Stimulated activated CD4-positive, alpha-beta T cell treated with anti-CD3 and anti-CD28 coated beads, TNF-alpha, amount 100 ng/mL, for 1 hour (primary cell): ENCODE data around the gene ATG2B.

Source experiments
- DNase-seq, 3 donors: peaks; one replicate each; pipeline ENCODE4 v3.0.0-alpha.2; 2020; ENCODE audit warnings: low read depth in 3 of 3, low spot score in 1 of 3

The ATG2B gene

DNA sequence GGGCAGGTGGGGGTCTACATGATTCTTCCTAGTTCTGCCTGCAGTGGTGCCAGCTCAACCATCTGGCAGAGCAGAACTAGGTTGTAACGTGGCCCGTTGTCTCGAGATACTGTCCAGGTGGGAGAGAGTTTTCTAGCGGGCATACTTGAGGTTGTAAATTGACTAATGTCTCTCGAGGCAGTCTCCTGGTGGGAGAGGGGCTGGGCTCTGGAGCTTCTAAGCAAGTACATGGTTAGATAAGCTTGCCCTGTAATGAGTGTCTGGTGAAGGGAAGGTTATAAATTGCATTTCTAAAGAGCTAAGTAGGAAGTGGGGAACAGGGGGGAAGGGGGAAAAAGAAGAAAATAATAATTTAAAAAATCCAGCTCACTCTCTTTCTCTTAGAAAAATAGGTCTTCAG lies 89.0 kb downstream of the ATG2B start:
- DNase-seq: no peak

- no peak for DNase-seq
Measured at GRCh38 chr14:96273629-96274028, 89.5 kb downstream of the ATG2B start.

DNA sequence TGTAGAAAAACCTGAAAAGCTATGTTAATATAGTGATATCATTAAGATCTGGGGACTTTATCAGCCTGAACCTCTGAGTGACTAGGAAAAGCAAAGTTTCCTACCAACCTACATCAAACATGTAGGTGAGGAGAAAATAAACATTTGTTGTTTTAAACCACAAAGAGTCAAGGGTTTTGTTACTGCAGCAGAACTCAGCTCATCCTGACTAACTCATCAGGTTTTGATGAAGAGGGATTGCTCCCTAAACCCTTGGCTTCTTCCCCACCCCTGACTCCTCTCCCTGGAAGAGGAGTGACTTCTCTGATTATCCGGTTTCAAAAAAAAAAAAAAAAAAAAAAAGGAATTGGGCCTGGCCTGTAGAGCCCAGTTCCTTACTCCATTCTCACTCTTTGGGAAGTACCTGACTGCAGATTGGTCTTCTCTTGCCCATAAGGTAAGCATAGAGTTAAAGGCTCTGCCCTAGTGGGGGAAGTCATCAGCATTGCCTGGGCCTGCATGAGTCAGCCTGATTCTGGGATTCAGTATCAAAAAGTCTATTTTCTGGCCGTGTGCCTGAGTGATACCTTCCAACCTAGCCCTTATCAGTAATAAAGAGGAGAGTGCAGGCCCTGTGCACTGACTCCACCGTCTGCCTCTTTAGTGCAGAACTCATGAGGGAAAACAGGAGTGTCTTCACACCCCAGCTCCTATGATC lies 90.2 kb downstream of the ATG2B start:
- DNase-seq: no peak

DNA sequence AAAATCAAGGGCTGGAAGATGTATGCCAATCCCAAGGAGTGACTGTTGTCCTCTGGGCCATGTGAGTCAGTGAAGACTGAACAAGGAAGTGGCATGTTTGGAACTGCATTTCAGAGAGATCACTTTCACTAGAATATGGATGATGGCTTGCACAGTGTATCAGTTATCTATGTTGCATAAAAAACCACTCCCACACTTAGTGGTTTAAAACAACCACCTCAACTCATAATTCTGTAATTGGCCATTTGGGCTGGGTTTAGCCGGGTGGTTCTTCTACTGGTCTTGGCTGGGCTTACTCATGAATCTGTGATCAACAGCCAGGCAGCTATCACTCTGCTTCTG lies 91.7 kb downstream of the ATG2B start:
- no peak for DNase-seq

DNA sequence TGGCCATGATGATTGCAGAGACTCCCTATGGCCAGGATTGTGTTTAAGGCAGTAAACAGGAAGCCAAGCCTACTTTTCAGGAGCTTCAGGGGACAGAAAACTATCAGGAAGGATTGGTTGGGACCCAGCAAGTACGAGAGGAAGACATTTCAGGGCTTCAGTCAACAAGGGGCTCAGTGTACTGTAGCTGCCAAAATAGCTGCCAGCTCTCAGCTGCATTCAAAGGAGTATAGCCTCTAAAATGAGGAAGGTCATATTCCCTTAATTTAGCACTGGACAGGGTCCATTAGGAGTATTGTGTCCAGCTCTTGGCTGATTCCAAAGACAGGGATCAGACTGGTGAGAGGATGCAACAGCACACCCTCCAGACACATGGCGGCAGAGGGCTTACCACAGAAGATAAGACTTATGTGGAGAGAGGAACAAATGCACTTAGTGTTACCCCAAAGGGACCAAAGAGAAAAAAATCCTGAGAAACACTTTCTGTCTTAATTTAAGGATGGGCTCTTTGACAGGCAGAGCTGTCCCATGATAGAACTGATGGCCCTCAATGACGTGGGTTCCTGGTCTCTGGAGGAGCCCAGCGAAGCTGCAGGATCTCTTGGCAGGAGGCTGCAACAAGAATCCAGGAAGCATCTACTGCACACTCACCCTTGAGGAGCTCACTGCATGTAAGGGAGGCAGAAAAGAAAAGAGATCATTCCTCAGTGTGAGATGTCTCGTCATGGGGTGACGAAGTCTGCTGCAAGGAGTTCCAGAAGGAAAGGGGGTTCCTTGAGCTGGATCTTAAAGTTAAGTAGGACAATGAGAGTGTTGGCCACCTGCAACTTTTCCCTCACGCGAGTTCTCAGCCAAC lies 92.3 kb downstream of the ATG2B start:
- no peak for DNase-seq

DNA sequence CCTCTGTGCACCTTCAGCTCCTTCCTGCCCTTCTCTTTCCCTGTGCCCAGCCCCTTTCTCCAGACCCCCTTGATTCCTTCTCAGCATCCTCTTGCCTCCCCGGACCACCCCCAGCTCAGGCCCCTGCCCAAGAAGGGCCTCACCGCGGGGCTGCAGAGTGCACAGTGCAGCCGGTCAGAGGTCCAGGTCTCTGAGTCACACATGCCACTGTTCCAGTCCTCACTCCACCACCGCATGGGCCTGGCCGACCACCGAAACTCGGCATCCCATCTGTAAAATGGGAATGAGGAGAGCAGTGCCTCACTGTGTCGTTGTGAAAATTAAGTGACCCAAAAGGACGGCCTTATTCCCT lies 93.8 kb downstream of the ATG2B start:
- no peak for DNase-seq

GRCh38 chr14:96268431-96269358 lies 94.4 kb downstream of the ATG2B start:
- DNase-seq: no peak

DNA sequence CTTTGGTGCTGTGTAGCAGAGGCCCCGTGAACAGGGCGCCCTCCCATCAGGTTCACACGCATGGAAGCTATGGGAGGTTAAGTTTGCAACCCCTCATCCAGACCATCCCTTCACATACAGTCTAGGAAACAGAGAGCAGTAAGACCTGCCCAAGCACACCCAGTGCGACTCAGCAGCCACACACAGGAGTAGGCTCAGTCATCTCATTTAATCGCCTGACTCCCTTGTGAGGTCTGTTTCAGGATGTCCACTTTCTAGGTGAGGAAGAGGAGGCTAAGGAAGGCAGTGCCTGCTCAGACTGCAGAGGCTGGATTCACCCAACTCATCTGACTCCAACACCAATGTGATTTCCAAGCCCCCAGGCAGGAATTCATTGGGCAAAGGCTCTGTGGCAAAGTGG lies 95.2 kb downstream of the ATG2B start:
- DNase-seq: no peak

DNA sequence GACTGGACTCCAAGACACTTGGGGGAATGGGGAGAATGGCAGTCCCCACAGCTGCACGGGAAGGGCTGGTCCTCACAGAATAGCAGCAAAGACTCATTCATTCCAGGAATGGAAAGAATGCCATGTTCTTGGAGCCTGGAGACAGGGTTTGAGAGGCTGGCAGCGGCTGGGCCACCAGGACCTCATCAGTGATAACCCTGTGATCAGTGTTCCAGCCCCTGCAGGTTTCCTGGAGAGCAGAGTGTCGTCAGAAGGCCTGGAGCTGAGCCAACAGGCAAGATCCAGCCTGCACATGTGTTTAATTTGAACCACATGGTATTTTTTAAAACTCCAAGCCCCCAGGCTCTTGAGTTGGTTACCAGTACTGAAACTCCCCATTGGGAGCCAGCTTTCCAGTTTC lies 95.8 kb downstream of the ATG2B start:
- DNase-seq: no peak

DNA sequence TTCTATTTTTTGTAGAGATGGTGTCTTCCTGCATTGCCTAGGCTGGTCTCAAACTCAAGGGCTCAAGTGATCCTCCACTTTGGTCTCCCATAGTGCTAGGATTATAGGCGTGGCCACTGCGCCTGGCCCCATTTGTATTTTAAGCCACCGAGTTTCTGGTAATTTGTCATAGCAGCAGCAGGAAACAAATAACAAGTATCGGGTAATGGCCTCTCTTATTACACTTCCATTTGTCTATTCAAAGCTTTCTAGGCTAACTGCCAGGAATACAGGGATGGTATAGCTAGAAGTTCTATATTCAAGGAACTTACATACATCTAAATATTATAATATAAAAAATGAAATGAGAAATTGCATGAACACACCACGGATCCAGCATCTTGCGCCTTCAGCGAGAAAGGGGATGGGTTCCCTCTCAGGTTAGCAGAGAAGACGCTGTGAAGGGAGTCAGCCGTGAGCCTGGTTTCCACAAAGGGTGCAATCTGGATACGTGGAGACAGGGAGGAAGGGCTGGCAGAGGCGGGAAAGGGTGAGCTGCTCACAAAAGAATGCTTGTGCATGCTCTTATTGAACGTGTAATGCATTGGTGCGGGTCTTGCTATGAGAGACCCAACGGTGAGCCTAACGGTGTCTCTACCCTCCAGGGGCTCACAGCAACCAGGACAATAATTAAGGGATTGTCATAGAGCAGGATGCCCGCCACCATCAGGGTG lies 97.6 kb downstream of the ATG2B start:
- no peak for DNase-seq

DNA sequence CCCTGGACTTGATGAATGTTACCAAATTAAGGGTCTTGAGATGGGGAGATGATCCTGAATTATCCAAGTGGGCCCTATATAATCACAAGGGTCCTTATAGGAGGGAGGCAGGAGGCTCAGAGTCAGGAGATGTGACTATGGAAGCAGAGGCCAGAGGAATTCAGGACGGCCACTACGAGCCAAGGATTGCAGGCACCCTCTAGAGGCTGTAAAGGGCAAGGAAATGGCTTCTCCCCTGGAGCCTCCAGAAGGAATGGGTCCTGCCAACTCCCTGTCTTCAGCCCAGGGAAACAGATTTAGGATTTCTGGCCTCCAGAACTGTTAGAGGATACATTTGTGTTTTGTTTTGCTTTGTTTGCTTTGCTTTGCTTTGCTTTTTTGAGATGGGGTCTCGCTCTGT lies 98.3 kb downstream of the ATG2B start:
- no peak for DNase-seq

DNA sequence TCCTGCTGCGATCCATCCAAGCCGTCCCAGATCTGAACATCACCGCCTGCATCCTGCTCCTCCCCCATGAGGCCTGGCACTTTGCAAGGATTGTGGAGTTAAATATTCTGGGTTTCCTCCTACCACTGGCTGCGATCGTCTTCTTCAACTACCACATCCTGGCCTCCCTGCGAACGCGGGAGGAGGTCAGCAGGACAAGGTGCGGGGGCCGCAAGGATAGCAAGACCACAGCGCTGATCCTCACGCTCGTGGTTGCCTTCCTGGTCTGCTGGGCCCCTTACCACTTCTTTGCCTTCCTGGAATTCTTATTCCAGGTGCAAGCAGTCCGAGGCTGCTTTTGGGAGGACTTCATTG lies 99.0 kb downstream of the ATG2B start:
- no peak for DNase-seq

DNA sequence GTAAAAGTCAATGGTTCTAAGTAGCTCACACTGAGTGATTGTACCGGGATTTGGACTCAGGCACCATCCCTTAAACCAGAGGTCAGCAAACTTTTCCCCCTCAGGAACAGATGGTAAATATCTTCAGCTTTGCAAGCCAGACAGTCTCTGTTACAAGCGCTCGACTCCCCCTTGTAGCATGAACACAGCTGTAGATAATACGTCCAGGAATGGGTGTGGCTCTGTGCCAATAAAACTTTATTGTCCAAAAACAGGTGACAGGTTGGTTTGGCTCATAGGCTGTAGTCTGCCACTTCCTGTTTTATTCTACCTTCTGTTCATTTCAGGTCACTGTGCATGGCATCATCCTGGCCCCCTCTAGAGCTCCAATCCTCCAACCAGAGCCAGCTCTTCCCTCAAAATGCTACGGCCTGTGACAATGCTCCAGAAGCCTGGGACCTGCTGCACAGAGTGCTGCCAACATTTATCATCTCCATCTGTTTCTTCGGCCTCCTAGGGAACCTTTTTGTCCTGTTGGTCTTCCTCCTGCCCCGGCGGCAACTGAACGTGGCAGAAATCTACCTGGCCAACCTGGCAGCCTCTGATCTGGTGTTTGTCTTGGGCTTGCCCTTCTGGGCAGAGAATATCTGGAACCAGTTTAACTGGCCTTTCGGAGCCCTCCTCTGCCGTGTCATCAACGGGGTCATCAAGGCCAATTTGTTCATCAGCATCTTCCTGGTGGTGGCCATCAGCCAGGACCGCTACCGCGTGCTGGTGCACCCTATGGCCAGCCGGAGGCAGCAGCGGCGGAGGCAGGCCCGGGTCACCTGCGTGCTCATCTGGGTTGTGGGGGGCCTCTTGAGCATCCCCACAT lies 99.6 kb downstream of the ATG2B start:
- DNase-seq: no peak

GRCh38 chr14:96261772-96262655 lies 101.1 kb downstream of the ATG2B start:
- no peak for DNase-seq

DNA sequence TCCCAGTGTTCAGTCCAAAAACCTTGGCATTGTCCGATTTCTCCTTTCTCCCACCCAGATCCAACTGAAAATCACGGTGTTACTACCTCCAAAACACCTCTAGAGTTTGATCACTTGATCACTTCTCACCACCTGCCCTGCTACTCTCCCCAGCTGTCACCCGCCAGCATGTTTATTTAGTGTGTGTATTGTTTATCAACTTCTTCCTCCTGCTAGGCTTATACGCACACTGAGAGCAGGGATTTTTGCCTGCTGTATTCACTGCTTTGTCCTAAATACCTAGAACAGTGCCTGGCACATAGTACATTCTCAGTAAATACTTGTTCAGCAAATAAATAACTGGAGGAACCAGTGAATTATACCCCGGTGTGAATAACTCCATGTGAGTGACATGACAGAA lies 102.1 kb downstream of the ATG2B start:
- DNase-seq: no peak

- no peak for DNase-seq
Measured at GRCh38 chr14:96260341-96260821, 102.8 kb downstream of the ATG2B start.

DNA sequence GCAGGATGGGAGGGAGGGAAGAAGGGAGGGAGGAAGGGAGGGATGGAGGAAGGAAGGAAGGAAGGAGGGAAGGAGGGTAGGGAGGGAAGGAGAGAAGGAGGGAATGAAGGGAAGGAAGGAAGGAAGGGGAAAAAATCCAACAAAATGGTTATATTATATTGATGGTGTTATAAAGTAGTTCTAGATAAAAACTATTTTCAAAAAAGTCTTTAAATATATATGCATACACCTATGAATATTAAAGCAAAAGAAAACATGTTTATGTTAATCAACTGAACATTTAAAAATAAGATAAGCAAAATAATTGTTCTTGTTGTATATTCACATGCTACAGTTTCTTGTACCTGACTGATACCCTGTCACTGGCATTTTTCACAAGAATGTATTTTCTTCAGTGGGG lies 105.2 kb downstream of the ATG2B start:
- no peak for DNase-seq

DNA sequence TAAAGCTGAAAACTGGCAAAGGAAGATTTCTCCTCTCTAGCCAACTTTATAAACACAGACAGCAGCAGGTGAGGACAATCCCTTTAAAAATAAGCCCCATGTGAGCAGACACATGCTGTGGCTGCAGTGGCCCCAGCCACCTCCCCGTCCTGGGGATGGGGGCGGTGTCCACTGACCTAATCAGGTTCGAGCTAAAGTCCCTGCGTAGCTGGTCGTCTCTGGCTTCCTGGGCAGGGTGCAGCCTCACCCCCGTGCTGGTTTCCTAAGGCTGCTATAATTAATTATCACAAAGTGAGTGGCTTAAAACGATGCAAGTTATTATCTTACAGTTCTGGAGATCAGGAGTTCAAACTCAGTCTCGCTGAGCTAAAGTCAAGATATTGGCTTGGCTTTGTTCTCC lies 106.1 kb downstream of the ATG2B start:
- no peak for DNase-seq

DNA sequence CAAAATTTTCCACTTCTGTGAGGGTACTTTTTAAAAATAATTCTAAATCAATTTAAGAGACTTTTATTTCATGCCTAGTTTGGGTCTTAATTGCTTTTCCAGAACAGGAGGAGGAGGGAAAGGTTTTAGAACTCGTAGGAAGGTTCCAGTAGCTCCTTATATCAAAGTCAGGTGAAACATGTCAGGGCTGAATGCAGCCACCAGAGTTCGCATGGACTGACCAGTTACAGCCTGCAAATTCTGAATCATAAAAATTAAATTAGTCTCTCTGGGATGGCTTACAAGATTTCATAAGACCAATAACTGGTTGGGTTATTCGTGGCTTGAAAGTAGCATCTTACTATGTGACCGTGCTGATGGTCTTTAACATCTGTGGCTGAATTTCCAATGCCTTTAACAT lies 106.7 kb downstream of the ATG2B start:
- no peak for DNase-seq
